HFF-Myc (cell line): ENCODE measurements around the gene CLIC6.
A peak's percentile ranks its signal among the peaks of the same experiment; 100 is the strongest.

Experiments used
- DNase-seq: peaks from one replicate; pipeline ENCODE4 v3.0.0-alpha.2; 2011; ENCODE audit warnings: low read depth; ENCODE audit errors: extremely low read depth
- H3K4me3 ChIP-seq: replicated peaks from 2 replicates; pipeline ENCODE4 v1.5.1; 2011; ENCODE audit warnings: low read depth, mild to moderate bottlenecking, control low read depth, low read length
- CTCF ChIP-seq: IDR thresholded peaks from 2 replicates; pipeline ENCODE4 v1.5.1; 2012; ENCODE audit warnings: mild to moderate bottlenecking, low read depth, low read length, control low read depth; ENCODE audit errors: missing control alignments

The CLIC6 gene

GRCh38 chr21:34740198-34740597 lies 71.4 kb downstream of the CLIC6 start:
- no peak for TF ChIP-seq CTCF
- DNase-seq: no peak

GRCh38 chr21:34743285-34743684 lies 74.5 kb downstream of the CLIC6 start:
- no peak overlapping the region for H3K4me3 ChIP-seq
- no peak for DNase-seq
- no peak for TF ChIP-seq CTCF

More at GRCh38 chr21:34740198-34740597, 71.4 kb downstream of the CLIC6 start:
- H3K4me3 ChIP-seq: no peak overlapping the region

GRCh38 chr21:34743831-34744230 lies 75.0 kb downstream of the CLIC6 start:
- no peak overlapping the region for H3K4me3 ChIP-seq
- no peak for TF ChIP-seq CTCF
- peak; percentile 46 for DNase-seq

- TF ChIP-seq CTCF: no peak
- no peak overlapping the region for H3K4me3 ChIP-seq
- DNase-seq: no peak
These were observed 76.0 kb downstream of the CLIC6 start for GRCh38 chr21:34744801-34745200.

- no peak overlapping the region for H3K4me3 ChIP-seq
These were observed 76.9 kb downstream of the CLIC6 start for GRCh38 chr21:34745557-34746255.

GRCh38 chr21:34748862-34749261 lies 80.1 kb downstream of the CLIC6 start:
- H3K4me3 ChIP-seq: no peak overlapping the region
- DNase-seq: no peak
- TF ChIP-seq CTCF: no peak

More at GRCh38 chr21:34745557-34746255, 76.9 kb downstream of the CLIC6 start:
- DNase-seq: peak; percentile 76
- TF ChIP-seq CTCF: peak; percentile 80
